WTC11 (cell line): ENCODE measurements around the gene BAIAP3. TPM values are rescaled to one million over a fixed set of nuclear protein-coding genes. Genes with fewer than 3 reads are reported as not detected.
A peak's percentile ranks its signal among the peaks of the same experiment; 100 is the strongest.

Experiments
- ATAC-seq: fragments of 200-7000 bp; cut with Tn5 transposase; 2 replicates; pipeline ENCODE4 v1.10.0; 2021; ENCODE audit warnings: mild to moderate bottlenecking, moderate library complexity
- CTCF ChIA-PET: fragments of 300-600 bp; sonication (Branson Sonifier 250); formaldehyde crosslinking; loops from one replicate; lab custom pipeline; 2021; ENCODE audit warnings: antibody characterized with exemption; lab: Charles Lee
- POLR2A ChIA-PET: fragments of 350-600 bp; sonication (Branson Sonifier 250); formaldehyde crosslinking; loops from one replicate; lab custom pipeline; 2021; ENCODE audit warnings: antibody characterized with exemption; lab: Charles Lee
- DNase-seq: peaks from one replicate; pipeline ENCODE4 v3.0.0; 2021; ENCODE audit warnings: low spot score
- H3K27ac Mint-ChIP-seq: 2 replicates; pipeline ENCODE4 v1.8.0; 2021; ENCODE audit warnings: mixed read lengths
- H3K27me3 Mint-ChIP-seq: 2 replicates; pipeline ENCODE4 v1.8.0; 2021; ENCODE audit warnings: low read depth, mild to moderate bottlenecking, moderate library complexity, mixed read lengths
- H3K36me3 Mint-ChIP-seq: 2 replicates; pipeline ENCODE4 v1.8.0; 2021; ENCODE audit warnings: mixed read lengths
- H3K4me1 Mint-ChIP-seq: 2 replicates; pipeline ENCODE4 v1.8.0; 2022; ENCODE audit warnings: mixed read lengths
- H3K4me3 Mint-ChIP-seq: 2 replicates; pipeline ENCODE4 v1.8.0; 2021; ENCODE audit warnings: mild to moderate bottlenecking, moderate library complexity, mixed read lengths
- H3K9me3 Mint-ChIP-seq: 2 replicates; pipeline ENCODE4 v1.8.0; 2021; ENCODE audit warnings: mixed read lengths
- EMX1 ChIP-seq: fragments of 250-450 bp; sonication (Bioruptor Pico); IDR thresholded peaks from 2 replicates; pipeline ENCODE4 v1.8.0; 2021; ENCODE audit warnings: mild to moderate bottlenecking
- IRF2 ChIP-seq: sonication (generic); formaldehyde crosslinking; IDR thresholded peaks from 2 replicates; pipeline ENCODE4 v1.8.0; 2022; ENCODE audit warnings: low read depth, missing genetic modification reagents, borderline replicate concordance
- JAZF1 ChIP-seq: fragments of 250-450 bp; sonication (Bioruptor Pico); IDR thresholded peaks from 2 replicates; pipeline ENCODE4 v1.9.0; 2021; ENCODE audit warnings: moderate library complexity, mild to moderate bottlenecking, inconsistent platforms
- KAT7 ChIP-seq: sonication (generic); formaldehyde crosslinking; IDR thresholded peaks from 2 replicates; pipeline ENCODE4 v1.8.1; 2023; ENCODE audit warnings: missing genetic modification reagents, mild to moderate bottlenecking, borderline replicate concordance
- MXD4 ChIP-seq: fragments of 250-450 bp; sonication (Bioruptor Pico); IDR thresholded peaks from 2 replicates; pipeline ENCODE4 v1.8.0; 2021; ENCODE audit warnings: mild to moderate bottlenecking, moderate library complexity, borderline replicate concordance
- NR2C2 ChIP-seq: sonication (generic); formaldehyde crosslinking; IDR thresholded peaks from 2 replicates; pipeline ENCODE4 v1.8.0; 2022; ENCODE audit warnings: mild to moderate bottlenecking, missing genetic modification reagents
- OVOL2 ChIP-seq: fragments of 250-450 bp; sonication (Bioruptor Pico); IDR thresholded peaks from 2 replicates; pipeline ENCODE4 v1.9.0; 2021; ENCODE audit warnings: mild to moderate bottlenecking, borderline replicate concordance
- TCF7 ChIP-seq: sonication (generic); formaldehyde crosslinking; IDR thresholded peaks from 2 replicates; pipeline ENCODE4 v1.8.0; 2022; ENCODE audit warnings: mild to moderate bottlenecking, low read depth, missing genetic modification reagents, moderate library complexity
- ZNF138 ChIP-seq: sonication (generic); formaldehyde crosslinking; conservative IDR thresholded peaks from 2 replicates; pipeline ENCODE4 v1.8.1; 2022; ENCODE audit warnings: mild to moderate bottlenecking, moderate library complexity, missing genetic modification reagents
- total RNA-seq: library from RNA; stranded (reverse); gene quantifications from 3 replicates; pipeline ENCODE4 v1.2.3, GENCODE V29; 2021
- TF ChIP-seq, protein P1 (sequence below): sonication (generic); formaldehyde crosslinking; IDR thresholded peaks from 2 replicates; pipeline ENCODE4 v1.8.1; 2022; ENCODE audit warnings: low read depth, missing genetic modification reagents, borderline replicate concordance
- TF ChIP-seq, protein P2 (sequence below): sonication (generic); formaldehyde crosslinking; IDR thresholded peaks from 2 replicates; pipeline ENCODE4 v1.8.0; 2023; ENCODE audit warnings: mild to moderate bottlenecking, missing genetic modification reagents
- TF ChIP-seq, protein P3 (sequence below): fragments of 250-450 bp; sonication (Bioruptor Pico); IDR thresholded peaks from 2 replicates; pipeline ENCODE4 v1.9.0; 2021; ENCODE audit warnings: mild to moderate bottlenecking
- TF ChIP-seq, protein P4 (sequence below): sonication (generic); formaldehyde crosslinking; IDR thresholded peaks from 2 replicates; pipeline ENCODE4 v1.8.0; 2023; ENCODE audit warnings: missing genetic modification reagents
- TF ChIP-seq, protein P5 (sequence below): sonication (generic); formaldehyde crosslinking; IDR thresholded peaks from 2 replicates; pipeline ENCODE4 v1.8.0; 2022; ENCODE audit warnings: mild to moderate bottlenecking, missing genetic modification reagents
- TF ChIP-seq, protein P6 (sequence below): sonication (generic); formaldehyde crosslinking; IDR thresholded peaks from 2 replicates; pipeline ENCODE4 v1.8.1; 2023; ENCODE audit warnings: mild to moderate bottlenecking, missing genetic modification reagents
- TF ChIP-seq, protein P7 (sequence below): sonication (generic); formaldehyde crosslinking; IDR thresholded peaks from 2 replicates; pipeline ENCODE4 v1.8.1; 2022; ENCODE audit warnings: missing genetic modification reagents, borderline replicate concordance

Gene BAIAP3
- total RNA-seq, 1 experiment from 2014 or later: 18.8 TPM

DNA sequence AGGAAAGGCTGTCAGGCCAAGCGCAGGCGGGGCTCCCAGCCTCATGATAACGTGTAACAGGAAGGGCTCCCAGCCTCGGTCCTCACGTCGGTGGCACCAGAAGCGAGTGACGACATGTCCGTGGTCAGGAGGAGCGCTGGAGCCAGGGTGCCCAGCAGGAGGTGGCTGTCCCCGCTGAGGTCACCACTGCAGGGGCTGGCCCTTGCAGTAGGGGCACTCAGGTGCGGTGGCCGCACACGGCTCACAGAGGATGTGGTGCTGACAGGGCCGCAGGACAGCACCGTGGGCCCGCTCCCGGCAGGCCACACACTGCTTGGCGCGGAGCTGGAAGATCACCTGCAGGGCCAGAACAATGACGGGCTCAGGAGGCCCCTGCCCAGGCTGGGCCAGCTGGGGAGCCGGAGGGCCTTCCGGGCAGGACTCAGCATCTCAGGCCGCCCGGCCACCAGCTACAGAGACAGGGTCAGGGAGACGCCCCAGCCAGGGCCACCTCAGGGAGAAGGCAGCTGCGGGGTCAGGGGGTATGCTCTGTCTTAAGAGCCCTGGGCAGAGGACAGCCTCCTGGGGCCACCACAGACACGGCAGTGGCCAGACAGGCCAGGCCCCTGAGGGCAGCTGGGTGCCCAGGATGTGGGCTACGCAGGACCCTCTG lies 32.7 kb downstream of the BAIAP3 start (continued):
- TF ChIP-seq, protein P1, sequence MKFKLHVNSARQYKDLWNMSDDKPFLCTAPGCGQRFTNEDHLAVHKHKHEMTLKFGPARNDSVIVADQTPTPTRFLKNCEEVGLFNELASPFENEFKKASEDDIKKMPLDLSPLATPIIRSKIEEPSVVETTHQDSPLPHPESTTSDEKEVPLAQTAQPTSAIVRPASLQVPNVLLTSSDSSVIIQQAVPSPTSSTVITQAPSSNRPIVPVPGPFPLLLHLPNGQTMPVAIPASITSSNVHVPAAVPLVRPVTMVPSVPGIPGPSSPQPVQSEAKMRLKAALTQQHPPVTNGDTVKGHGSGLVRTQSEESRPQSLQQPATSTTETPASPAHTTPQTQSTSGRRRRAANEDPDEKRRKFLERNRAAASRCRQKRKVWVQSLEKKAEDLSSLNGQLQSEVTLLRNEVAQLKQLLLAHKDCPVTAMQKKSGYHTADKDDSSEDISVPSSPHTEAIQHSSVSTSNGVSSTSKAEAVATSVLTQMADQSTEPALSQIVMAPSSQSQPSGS: no peak
- TF ChIP-seq, protein P2, sequence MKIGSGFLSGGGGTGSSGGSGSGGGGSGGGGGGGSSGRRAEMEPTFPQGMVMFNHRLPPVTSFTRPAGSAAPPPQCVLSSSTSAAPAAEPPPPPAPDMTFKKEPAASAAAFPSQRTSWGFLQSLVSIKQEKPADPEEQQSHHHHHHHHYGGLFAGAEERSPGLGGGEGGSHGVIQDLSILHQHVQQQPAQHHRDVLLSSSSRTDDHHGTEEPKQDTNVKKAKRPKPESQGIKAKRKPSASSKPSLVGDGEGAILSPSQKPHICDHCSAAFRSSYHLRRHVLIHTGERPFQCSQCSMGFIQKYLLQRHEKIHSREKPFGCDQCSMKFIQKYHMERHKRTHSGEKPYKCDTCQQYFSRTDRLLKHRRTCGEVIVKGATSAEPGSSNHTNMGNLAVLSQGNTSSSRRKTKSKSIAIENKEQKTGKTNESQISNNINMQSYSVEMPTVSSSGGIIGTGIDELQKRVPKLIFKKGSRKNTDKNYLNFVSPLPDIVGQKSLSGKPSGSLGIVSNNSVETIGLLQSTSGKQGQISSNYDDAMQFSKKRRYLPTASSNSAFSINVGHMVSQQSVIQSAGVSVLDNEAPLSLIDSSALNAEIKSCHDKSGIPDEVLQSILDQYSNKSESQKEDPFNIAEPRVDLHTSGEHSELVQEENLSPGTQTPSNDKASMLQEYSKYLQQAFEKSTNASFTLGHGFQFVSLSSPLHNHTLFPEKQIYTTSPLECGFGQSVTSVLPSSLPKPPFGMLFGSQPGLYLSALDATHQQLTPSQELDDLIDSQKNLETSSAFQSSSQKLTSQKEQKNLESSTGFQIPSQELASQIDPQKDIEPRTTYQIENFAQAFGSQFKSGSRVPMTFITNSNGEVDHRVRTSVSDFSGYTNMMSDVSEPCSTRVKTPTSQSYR (CRISPR knock-in tag): no peak

DNA sequence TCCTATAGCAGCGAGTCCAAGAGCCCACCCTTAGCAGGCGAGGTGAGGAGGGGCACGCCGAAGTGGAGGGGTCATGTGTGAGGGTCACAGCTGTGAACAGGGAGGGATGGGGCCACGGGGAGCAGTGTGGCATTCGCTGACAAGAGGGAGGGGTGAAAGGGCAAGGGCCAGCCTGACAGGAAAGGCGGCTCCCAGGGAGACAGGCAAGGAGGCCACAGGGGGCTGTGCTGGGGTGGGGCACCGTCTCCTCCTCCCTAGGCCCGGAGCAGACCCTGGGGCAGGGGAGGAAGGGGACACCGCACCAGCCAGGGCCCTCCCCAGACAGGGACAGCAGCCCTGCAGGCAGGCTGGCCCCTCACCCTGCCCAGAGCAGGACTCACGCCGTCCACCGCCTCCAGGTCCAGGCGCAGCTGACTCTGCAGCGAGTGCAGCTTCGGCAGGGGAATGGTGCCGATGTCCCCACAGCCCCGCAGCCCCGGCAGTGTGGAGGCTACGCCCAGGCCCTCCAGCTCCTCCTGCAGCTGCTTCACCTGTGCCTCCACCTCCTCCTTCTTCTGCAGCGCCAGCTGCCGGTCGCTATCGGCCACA lies 33.4 kb downstream of the BAIAP3 start:
- Mint-ChIP-seq H3K27ac (no peak overlapping the region), H3K4me1 (no peaks in the 10 kb centered on the region), H3K4me3 (no peak overlapping the region), H3K36me3 (peaks cover 15% of the 10 kb centered on the region), H3K9me3 (no peaks in the 10 kb centered on the region), H3K27me3 (no peaks in the 10 kb centered on the region)
- ChIA-PET CTCF (interaction anchor here (0.6 kb wide), 1 partner anchor 12 kb away, joined by 3 read pairs; no protein-coding TSS in a partner anchor), POLR2A (interaction anchor here (0.5 kb wide), 1 partner anchor 569 kb away, joined by 3 read pairs; no protein-coding TSS in a partner anchor)
- TF ChIP-seq, protein P3, sequence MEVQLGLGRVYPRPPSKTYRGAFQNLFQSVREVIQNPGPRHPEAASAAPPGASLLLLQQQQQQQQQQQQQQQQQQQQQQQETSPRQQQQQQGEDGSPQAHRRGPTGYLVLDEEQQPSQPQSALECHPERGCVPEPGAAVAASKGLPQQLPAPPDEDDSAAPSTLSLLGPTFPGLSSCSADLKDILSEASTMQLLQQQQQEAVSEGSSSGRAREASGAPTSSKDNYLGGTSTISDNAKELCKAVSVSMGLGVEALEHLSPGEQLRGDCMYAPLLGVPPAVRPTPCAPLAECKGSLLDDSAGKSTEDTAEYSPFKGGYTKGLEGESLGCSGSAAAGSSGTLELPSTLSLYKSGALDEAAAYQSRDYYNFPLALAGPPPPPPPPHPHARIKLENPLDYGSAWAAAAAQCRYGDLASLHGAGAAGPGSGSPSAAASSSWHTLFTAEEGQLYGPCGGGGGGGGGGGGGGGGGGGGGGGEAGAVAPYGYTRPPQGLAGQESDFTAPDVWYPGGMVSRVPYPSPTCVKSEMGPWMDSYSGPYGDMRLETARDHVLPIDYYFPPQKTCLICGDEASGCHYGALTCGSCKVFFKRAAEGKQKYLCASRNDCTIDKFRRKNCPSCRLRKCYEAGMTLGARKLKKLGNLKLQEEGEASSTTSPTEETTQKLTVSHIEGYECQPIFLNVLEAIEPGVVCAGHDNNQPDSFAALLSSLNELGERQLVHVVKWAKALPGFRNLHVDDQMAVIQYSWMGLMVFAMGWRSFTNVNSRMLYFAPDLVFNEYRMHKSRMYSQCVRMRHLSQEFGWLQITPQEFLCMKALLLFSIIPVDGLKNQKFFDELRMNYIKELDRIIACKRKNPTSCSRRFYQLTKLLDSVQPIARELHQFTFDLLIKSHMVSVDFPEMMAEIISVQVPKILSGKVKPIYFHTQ (CRISPR knock-in tag): no peak
- TF ChIP-seq OVOL2 (CRISPR knock-in tag): no peak
- no peak for TF ChIP-seq JAZF1
- no peak for TF ChIP-seq IRF2 (CRISPR knock-in tag)
- TF ChIP-seq, protein P4, sequence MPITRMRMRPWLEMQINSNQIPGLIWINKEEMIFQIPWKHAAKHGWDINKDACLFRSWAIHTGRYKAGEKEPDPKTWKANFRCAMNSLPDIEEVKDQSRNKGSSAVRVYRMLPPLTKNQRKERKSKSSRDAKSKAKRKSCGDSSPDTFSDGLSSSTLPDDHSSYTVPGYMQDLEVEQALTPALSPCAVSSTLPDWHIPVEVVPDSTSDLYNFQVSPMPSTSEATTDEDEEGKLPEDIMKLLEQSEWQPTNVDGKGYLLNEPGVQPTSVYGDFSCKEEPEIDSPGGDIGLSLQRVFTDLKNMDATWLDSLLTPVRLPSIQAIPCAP (CRISPR knock-in tag): no peak
- no peak for TF ChIP-seq KAT7
- no peak for TF ChIP-seq TCF7
- no peak for TF ChIP-seq ZNF138 (CRISPR knock-in tag)
- TF ChIP-seq EMX1 (CRISPR knock-in tag): no peak
- no peak for TF ChIP-seq MXD4 (CRISPR knock-in tag)
- TF ChIP-seq NR2C2 (CRISPR knock-in tag): no peak
- ATAC-seq (no peak), DNase-seq (no peak)

DNA sequence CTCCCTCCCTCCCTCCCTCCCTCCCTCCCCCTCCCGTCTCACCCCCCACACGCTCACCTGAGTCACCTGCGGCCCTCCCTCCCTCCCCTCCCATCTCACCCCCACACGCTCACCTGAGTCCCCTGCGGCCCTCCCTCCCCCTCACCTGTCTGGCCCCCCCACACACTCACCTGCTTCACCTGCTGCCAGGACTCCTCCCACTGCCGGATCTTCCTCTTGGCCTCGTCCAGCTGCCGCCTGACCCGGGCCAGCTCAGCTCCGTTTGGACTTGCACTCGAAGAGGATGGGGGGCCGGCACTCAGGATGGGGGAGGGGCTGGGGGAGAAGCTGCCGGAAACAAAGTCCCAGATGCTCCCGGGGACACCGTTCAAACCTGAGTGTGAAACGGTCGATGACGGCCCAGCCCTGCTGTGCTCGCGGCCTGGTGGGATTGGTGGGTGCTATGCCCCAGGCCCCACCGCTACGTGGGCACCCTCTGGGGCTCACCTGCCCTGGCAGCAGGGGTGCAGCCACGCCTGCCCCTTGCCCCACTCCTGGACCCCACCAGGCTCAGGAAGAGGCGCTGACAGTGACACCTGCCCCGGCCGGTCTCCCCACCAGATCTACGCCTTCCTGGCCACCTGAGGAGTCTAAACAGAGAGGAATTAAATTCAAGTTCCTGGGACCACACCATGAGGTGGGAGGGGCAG lies 34.2 kb downstream of the BAIAP3 start:
- no peak for DNase-seq
- POLR2A ChIA-PET: interaction anchor here (0.5 kb wide), 1 partner anchor 568 kb away, joined by 3 read pairs; no protein-coding TSS in a partner anchor
- CTCF ChIA-PET: no interaction called here
- H3K4me3 Mint-ChIP-seq: no peak overlapping the region
- H3K36me3 Mint-ChIP-seq: peaks cover 15% of the 10 kb centered on the region
- no peak for ATAC-seq
- no peaks in the 10 kb centered on the region for H3K27me3 Mint-ChIP-seq
- peak overlapping the region; percentile 57; the same call in 1 of the 2 replicates for H3K27ac Mint-ChIP-seq
- H3K9me3 Mint-ChIP-seq: no peaks in the 10 kb centered on the region
- H3K4me1 Mint-ChIP-seq: no peaks in the 10 kb centered on the region
- TF ChIP-seq, protein P5, sequence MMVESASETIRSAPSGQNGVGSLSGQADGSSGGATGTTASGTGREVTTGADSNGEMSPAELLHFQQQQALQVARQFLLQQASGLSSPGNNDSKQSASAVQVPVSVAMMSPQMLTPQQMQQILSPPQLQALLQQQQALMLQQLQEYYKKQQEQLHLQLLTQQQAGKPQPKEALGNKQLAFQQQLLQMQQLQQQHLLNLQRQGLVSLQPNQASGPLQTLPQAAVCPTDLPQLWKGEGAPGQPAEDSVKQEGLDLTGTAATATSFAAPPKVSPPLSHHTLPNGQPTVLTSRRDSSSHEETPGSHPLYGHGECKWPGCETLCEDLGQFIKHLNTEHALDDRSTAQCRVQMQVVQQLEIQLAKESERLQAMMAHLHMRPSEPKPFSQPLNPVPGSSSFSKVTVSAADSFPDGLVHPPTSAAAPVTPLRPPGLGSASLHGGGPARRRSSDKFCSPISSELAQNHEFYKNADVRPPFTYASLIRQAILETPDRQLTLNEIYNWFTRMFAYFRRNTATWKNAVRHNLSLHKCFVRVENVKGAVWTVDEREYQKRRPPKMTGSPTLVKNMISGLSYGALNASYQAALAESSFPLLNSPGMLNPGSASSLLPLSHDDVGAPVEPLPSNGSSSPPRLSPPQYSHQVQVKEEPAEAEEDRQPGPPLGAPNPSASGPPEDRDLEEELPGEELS: no peak
- TF ChIP-seq, protein P6, sequence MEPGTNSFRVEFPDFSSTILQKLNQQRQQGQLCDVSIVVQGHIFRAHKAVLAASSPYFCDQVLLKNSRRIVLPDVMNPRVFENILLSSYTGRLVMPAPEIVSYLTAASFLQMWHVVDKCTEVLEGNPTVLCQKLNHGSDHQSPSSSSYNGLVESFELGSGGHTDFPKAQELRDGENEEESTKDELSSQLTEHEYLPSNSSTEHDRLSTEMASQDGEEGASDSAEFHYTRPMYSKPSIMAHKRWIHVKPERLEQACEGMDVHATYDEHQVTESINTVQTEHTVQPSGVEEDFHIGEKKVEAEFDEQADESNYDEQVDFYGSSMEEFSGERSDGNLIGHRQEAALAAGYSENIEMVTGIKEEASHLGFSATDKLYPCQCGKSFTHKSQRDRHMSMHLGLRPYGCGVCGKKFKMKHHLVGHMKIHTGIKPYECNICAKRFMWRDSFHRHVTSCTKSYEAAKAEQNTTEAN (CRISPR knock-in tag): no peak
- TF ChIP-seq, protein P7, sequence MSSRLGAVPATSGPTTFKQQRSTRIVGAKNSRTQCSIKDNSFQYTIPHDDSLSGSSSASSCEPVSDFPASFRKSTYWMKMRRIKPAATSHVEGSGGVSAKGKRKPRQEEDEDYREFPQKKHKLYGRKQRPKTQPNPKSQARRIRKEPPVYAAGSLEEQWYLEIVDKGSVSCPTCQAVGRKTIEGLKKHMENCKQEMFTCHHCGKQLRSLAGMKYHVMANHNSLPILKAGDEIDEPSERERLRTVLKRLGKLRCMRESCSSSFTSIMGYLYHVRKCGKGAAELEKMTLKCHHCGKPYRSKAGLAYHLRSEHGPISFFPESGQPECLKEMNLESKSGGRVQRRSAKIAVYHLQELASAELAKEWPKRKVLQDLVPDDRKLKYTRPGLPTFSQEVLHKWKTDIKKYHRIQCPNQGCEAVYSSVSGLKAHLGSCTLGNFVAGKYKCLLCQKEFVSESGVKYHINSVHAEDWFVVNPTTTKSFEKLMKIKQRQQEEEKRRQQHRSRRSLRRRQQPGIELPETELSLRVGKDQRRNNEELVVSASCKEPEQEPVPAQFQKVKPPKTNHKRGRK (CRISPR knock-in tag): no peak
